Ovary (tissue), 9 donors: Measurements from ENCODE around the gene PHACTR1. TPM values are rescaled to one million over a fixed set of nuclear protein-coding genes. Genes with fewer than 3 reads are reported as not detected.

Experiments used
- DNase-seq, 5 donors: peaks; one replicate each; pipeline ENCODE4 v3.0.0-alpha.2; 2019 to 2020
- H3K27ac ChIP-seq, 2 donors: fragments of 200-600 bp; one replicate each; pipeline versions ENCODE4 v1.5.1 to v1.8.0; 2019 to 2022
- H3K27me3 ChIP-seq: fragments of 200-600 bp; one replicate; pipeline ENCODE4 v1.8.0; 2022
- H3K36me3 ChIP-seq: fragments of 200-600 bp; sonication (generic); one replicate; pipeline ENCODE4 v1.5.1; 2019
- H3K4me1 ChIP-seq: one replicate; pipeline ENCODE4 v1.8.1; 2013; ENCODE audit warnings: mild to moderate bottlenecking, moderate library complexity; ENCODE audit not compliant: insufficient read depth
- H3K4me3 ChIP-seq: fragments of 200-600 bp; sonication (generic); one replicate; pipeline ENCODE4 v1.5.1; 2017
- H3K9me3 ChIP-seq, 2 donors: fragments of 200-600 bp in 1 of 2; sonication (generic) in 1 of 2; one replicate each; pipeline versions ENCODE4 v1.5.1 to v1.8.1; 2013 to 2019; ENCODE audit warnings: mild to moderate bottlenecking in 1 of 2, moderate library complexity in 1 of 2
- CTCF ChIP-seq, 3 donors: fragments of 450-650 bp in 2 of 3; fragments of 200-600 bp in 1 of 3; IDR thresholded peaks; one replicate each; pipeline versions ENCODE4 v1.5.1 to v1.8.0; 2016 to 2022; ENCODE audit warnings: antibody characterized with exemption in 3 of 3, mild to moderate bottlenecking in 1 of 3
- EP300 ChIP-seq: sonication (generic); formaldehyde crosslinking; IDR thresholded peaks from one replicate; pipeline ENCODE4 v1.6.1; 2017; ENCODE audit warnings: antibody characterized with exemption
- POLR2A ChIP-seq: fragments of 450-650 bp; IDR thresholded peaks from one replicate; pipeline ENCODE4 v1.6.1; 2017; ENCODE audit warnings: antibody characterized with exemption, mild to moderate bottlenecking, moderate library complexity
- WGBS, 3 donors: extraction: QIAGEN DNeasy Blood & Tissue Kit in 1 of 3; methylation state at CpG; one replicate each; pipeline versions ENCODE4 v1.1.5 to v1.1.7; 2013 to 2017; 5-methylcytosine and 5-hydroxymethylcytosine counted together
- intact Hi-C, 4 donors: fragments of 100-400 bp; cut with DNase I; formaldehyde crosslinking; loops; one replicate each; pipeline versions ENCODE4 v1.11.0 to v1.15.1; 2022 to 2023
- polyA plus RNA-seq, 2 donors: library from polyadenylated mRNA; stranded (reverse); fragments of 200-250 nt in 1 of 2; fragments of 350-450 nt in 1 of 2; fragmentation: Illumina TruSeq in 1 of 2; extraction: RNeasy Lipid Tissue Mini Kit (QIAGEN cat#74804) in 1 of 2; gene quantifications; one replicate each; pipeline ENCODE4 v1.2.3, GENCODE V29; 2013 to 2014
- total RNA-seq, 7 donors: library from RNA; depleted of rRNA in 2 of 7; stranded (reverse); fragments of >200 nt in 2 of 7; fragmentation: NEBNext Ultra II Directional in 3 of 7; extraction: Animal tissue kit (Norgen Biotek cat#: 25700) in 3 of 7; gene quantifications; one replicate each; pipeline versions ENCODE4 v1.1.0 to v1.2.4, GENCODE V29; 2016 to 2023
- donor health status: DM: no; HTN: no; CAD: no; lungs with moderate emphysema.
- donor health status: DM: no; HTN: no; CAD: no.
- donor health status: Bipolar disorder and iron deficiency.
- donor health status: DM: yes; HTN: yes; CAD: no.
- donor health status: DM: no; HTN: no; CAD: no.
- donor health status: DM: yes; HTN: yes; CAD: no.

The PHACTR1 gene
- total and polyA plus RNA-seq, 9 donors: 0.48 to 10.9 (median 3.7) TPM

DNA sequence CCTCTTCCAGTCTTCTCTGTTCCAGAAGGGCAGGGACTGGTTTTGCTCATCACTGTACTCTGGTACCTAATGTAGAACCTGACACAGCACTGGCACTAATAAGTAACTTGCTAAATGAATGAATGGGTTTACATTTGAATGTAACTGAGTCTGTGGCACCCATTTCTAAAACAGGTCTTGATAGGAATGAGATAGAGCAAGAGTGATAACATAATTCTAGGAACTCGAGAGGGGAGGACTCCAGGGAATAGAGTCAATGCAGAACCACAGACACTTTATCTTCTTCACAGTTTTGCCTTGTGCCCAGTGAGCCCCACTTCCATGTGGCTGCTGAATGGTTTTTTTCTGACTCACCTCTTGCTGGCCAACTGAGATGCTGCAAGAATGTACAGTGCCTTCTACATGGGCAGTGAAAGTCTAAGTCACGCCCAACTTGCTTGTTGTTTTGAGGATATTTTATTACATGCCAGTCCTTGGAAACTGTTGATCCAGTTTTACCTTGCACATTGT is 550.6 kb downstream of the PHACTR1 start:
- intact Hi-C loops: no loop called here
- no peak overlapping the region for H3K27ac ChIP-seq
- no peaks in the 10 kb centered on the region for H3K27me3 ChIP-seq
- H3K4me3 ChIP-seq: no peak overlapping the region
- whole genome bisulfite sequencing, 3 donors: 93 to 98% (median 98%) methylated on average over 2 of the region's 2 CpGs
- no peaks in the 10 kb centered on the region for H3K9me3 ChIP-seq
- no peaks in the 10 kb centered on the region for H3K36me3 ChIP-seq
- H3K4me1 ChIP-seq: peaks cover 6% of the 10 kb centered on the region
- TF ChIP-seq EP300 (no peak), POLR2A (no peak), CTCF (IDR thresholded peaks at IDR 0.05) (no peak)
- DNase-seq: no peak

GRCh38 chr6:13268913-13269518 is 552.4 kb downstream of the PHACTR1 start:
- Histone ChIP-seq H3K27me3 (no peaks in the 10 kb centered on the region), H3K4me3 (no peak overlapping the region), H3K4me1 (peaks cover 6% of the 10 kb centered on the region), H3K9me3 (no peaks in the 10 kb centered on the region), H3K36me3 (no peaks in the 10 kb centered on the region), H3K27ac (no peak overlapping the region)
- TF ChIP-seq POLR2A: no peak
- no peak for TF ChIP-seq EP300
- no peak for TF ChIP-seq CTCF (IDR thresholded peaks at IDR 0.05)
- WGBS, 3 donors: 26 to 36% (median 26%) methylated on average over 8 of the region's 8 CpGs
- DNase-seq: peak in 1 of 5 donors; percentile 14
- intact Hi-C loops: no loop called here

DNA sequence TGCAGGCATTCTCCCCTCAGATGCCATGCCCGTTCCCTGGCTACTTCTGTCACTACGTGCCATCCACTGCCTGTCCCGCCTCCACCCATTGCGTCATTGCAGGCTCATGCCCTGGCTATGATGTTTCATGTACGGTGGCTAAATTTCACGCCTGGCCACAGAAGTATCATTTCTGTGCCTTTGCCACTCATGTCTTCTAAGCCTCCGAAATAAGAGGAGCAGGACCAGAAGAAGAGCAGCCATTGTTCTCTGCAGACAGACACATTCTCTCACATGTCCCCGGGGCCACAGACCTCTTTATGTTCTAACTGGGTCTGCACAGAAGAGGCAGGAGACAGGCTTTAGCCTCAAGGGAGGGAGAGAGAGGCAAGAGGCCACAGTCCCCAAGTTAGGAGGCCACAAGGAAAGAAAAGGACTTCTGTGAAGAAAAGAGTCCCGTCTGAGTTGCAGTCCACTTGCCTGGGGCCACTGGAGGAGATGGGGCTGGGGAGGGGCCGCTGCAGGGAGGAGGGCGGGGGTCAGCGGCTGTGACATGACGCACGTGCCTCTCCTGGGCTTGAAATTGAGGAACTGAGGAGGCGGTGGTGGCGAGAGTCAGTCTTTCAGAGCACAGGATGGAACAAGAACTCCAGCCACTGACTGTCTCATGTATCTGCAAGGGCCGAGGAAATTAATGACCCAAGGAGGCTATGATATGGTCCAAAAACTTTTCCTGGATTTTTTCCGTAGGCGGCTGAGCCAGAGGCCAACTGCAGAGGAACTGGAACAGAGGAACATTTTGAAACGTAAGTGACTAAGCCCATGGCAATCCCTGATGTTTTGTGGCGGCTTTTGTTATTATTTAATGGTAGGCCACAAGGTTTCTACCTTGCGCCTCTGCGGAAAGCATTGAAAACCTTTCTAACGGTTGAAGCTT is 555.8 kb downstream of the PHACTR1 start:
- no peak for DNase-seq
- Histone ChIP-seq H3K27ac (no peak overlapping the region), H3K9me3 (no peaks in the 10 kb centered on the region), H3K36me3 (no peaks in the 10 kb centered on the region), H3K27me3 (no peaks in the 10 kb centered on the region), H3K4me1 (peaks cover 6% of the 10 kb centered on the region), H3K4me3 (no peak overlapping the region)
- 92 to 93% (median 92%) methylated on average over 24 of the region's 24 CpGs for WGBS, 3 donors
- intact Hi-C loops: no loop called here
- no peak for TF ChIP-seq POLR2A

GRCh38 chr6:13273202-13273930 is 556.8 kb downstream of the PHACTR1 start:
- Histone ChIP-seq H3K27me3 (no peaks in the 10 kb centered on the region), H3K9me3 (no peaks in the 10 kb centered on the region), H3K4me3 (no peak overlapping the region), H3K27ac (no peak overlapping the region), H3K4me1 (peaks cover 6% of the 10 kb centered on the region), H3K36me3 (no peaks in the 10 kb centered on the region)
- DNase-seq: no peak
- WGBS, 3 donors: 67 to 83% (median 78%) methylated on average over 10 of the region's 10 CpGs
- intact Hi-C loops: no loop called here
- no peak for TF ChIP-seq POLR2A
- TF ChIP-seq CTCF (IDR thresholded peaks at IDR 0.05): no peak
- no peak for TF ChIP-seq EP300
